Caco-2 (cell line): ENCODE data around the gene SLC10A1. TPM values are rescaled to one million over a fixed set of nuclear protein-coding genes. Genes with fewer than 3 reads are reported as not detected.

ENCODE experiments used
- BruUV-seq: library from RNA; stranded (reverse); fragments of 400-500 nt; replicated peaks from 2 replicates; lab custom pipeline; 2021; lab: Mats Ljungman, UMichigan
- CTCF ChIA-PET: fragments of 300-600 bp; sonication (Branson Sonifier 250); formaldehyde crosslinking; loops from one replicate; lab custom pipeline; 2022; ENCODE audit warnings: antibody characterized with exemption; lab: Charles Lee
- POLR2A ChIA-PET: fragments of 300-600 bp; sonication (Branson Sonifier 250); formaldehyde crosslinking; loops from one replicate; lab custom pipeline; 2022; ENCODE audit warnings: antibody characterized with exemption; lab: Charles Lee
- DNase-seq, 2 experiments: peaks; one replicate each; pipeline versions ENCODE4 v3.0.0 to v3.0.0-alpha.2; 2020 to 2022
- H3K27me3 ChIP-seq: replicated peaks from 2 replicates; pipeline ENCODE4 v1.6.0; 2011; ENCODE audit warnings: low read length; ENCODE audit not compliant: control insufficient read depth, insufficient read depth
- H3K36me3 ChIP-seq: 2 replicates; pipeline ENCODE4 v1.5.1; 2011; ENCODE audit warnings: low read length; ENCODE audit not compliant: control insufficient read depth, insufficient read depth
- H3K4me1 ChIP-seq: fragments of 250-450 bp; sonication (Bioruptor Pico); 2 replicates; pipeline ENCODE4 v1.5.1; 2020; ENCODE audit warnings: mild to moderate bottlenecking
- H3K4me3 ChIP-seq: 2 replicates; pipeline ENCODE4 v1.5.1; 2011; ENCODE audit warnings: low read depth, mild to moderate bottlenecking, control low read depth, low read length
- H3K9me3 ChIP-seq: fragments of 250-450 bp; sonication (Bioruptor Pico); 2 replicates; pipeline ENCODE4 v1.5.1; 2020; ENCODE audit warnings: mild to moderate bottlenecking, moderate library complexity
- H3K27ac Mint-ChIP-seq: one replicate; pipeline ENCODE4 v1.8.0; 2022; ENCODE audit warnings: mixed read lengths; ENCODE audit not compliant: unreplicated experiment
- H3K27me3 Mint-ChIP-seq: one replicate; pipeline ENCODE4 v1.8.0; 2022; ENCODE audit warnings: mixed read lengths; ENCODE audit not compliant: insufficient read depth, unreplicated experiment
- H3K36me3 Mint-ChIP-seq: one replicate; pipeline ENCODE4 v1.8.0; 2022; ENCODE audit warnings: mild to moderate bottlenecking, mixed read lengths; ENCODE audit not compliant: insufficient read depth, unreplicated experiment
- H3K4me1 Mint-ChIP-seq: one replicate; pipeline ENCODE4 v1.8.0; 2022; ENCODE audit warnings: low read depth, mixed read lengths; ENCODE audit not compliant: unreplicated experiment
- H3K4me3 Mint-ChIP-seq: one replicate; pipeline ENCODE4 v1.8.0; 2022; ENCODE audit warnings: mild to moderate bottlenecking, moderate library complexity, mixed read lengths; ENCODE audit not compliant: unreplicated experiment
- H3K9me3 Mint-ChIP-seq: one replicate; pipeline ENCODE4 v1.8.0; 2022; ENCODE audit warnings: mixed read lengths; ENCODE audit not compliant: unreplicated experiment
- CTCF ChIP-seq, 2 experiments: fragments of 200-600 bp in 1 of 2; IDR thresholded peaks; 1 replicate in 1 of 2; 2 replicates in 1 of 2; pipeline versions ENCODE4 v1.5.1 to v1.8.0; 2011 to 2022; ENCODE audit warnings: antibody characterized with exemption in 1 of 2, control low read depth in 1 of 2, inconsistent platforms in 1 of 2, low read depth in 1 of 2, low read length in 1 of 2, mild to moderate bottlenecking in 1 of 2, moderate library complexity in 1 of 2; ENCODE audit not compliant: insufficient read depth in 1 of 2, severe bottlenecking in 1 of 2, unreplicated experiment in 1 of 2
- intact Hi-C: fragments of 100-400 bp; cut with micrococcal nuclease; formaldehyde crosslinking; loops from one replicate; pipeline ENCODE4 v1.10.0; 2022; ENCODE audit not compliant: unreplicated experiment
- total RNA-seq: library from RNA; stranded (reverse); gene quantifications from 2 replicates; pipeline ENCODE4 v1.2.3, GENCODE V29; 2022

Gene SLC10A1
- total RNA-seq, 1 experiment from 2014 or later: 3.8 TPM

- Histone ChIP-seq H3K4me3 (no peak overlapping the region), H3K27me3 (no peaks in the 10 kb centered on the region), H3K9me3 (no peaks in the 10 kb centered on the region), H3K36me3 (no peaks in the 10 kb centered on the region), H3K4me1 (peaks cover 39% of the 10 kb centered on the region)
- no peak overlapping the region for H3K4me3 Mint-ChIP-seq
- H3K36me3 Mint-ChIP-seq: no peaks in the 10 kb centered on the region
- POLR2A ChIA-PET: interaction anchor here (3.4 kb wide), 1 partner anchor 13 kb away, joined by 14 read pairs; the partner anchor contains the start of gene SRSF5
- DNase-seq: no peak
- H3K4me1 Mint-ChIP-seq: peaks cover 30% of the 10 kb centered on the region
- intact Hi-C loops: no loop called here
- no peak for TF ChIP-seq CTCF (IDR thresholded peaks at IDR 0.05; ENCODE audit: insufficient read depth in 1 of 2, low read depth in 1 of 2, low read length in 1 of 2, severe bottlenecking in 1 of 2, unreplicated experiment in 1 of 2)
- CTCF ChIA-PET: no interaction called here
- H3K27ac Mint-ChIP-seq: no peak overlapping the region
- no peaks in the 10 kb centered on the region for H3K27me3 Mint-ChIP-seq
- BruUV-seq: no TSS peak
- H3K9me3 Mint-ChIP-seq: no peaks in the 10 kb centered on the region
These were observed 42.6 kb downstream of the SLC10A1 start for GRCh38 chr14:69754487-69754886.

- peaks cover 31% of the 10 kb centered on the region for H3K4me1 Mint-ChIP-seq
- no peaks in the 10 kb centered on the region for H3K36me3 ChIP-seq
- ChIA-PET POLR2A (interaction anchor here (3.4 kb wide), 1 partner anchor 13 kb away, joined by 14 read pairs; the partner anchor contains the start of gene SRSF5), CTCF (no interaction called here)
- H3K27me3 ChIP-seq: no peaks in the 10 kb centered on the region
- H3K4me3 ChIP-seq: no peak overlapping the region
- no peak for TF ChIP-seq CTCF (IDR thresholded peaks at IDR 0.05; ENCODE audit: insufficient read depth in 1 of 2, low read depth in 1 of 2, low read length in 1 of 2, severe bottlenecking in 1 of 2, unreplicated experiment in 1 of 2)
- no peak for DNase-seq
- H3K27ac Mint-ChIP-seq: peak overlapping the region; percentile 4
- H3K9me3 Mint-ChIP-seq: no peaks in the 10 kb centered on the region
- H3K36me3 Mint-ChIP-seq: no peaks in the 10 kb centered on the region
- intact Hi-C loops: no loop called here
- H3K4me1 ChIP-seq: peaks cover 45% of the 10 kb centered on the region
- no peaks in the 10 kb centered on the region for H3K27me3 Mint-ChIP-seq
- H3K9me3 ChIP-seq: no peaks in the 10 kb centered on the region
- no TSS peak for BruUV-seq
- no peak overlapping the region for H3K4me3 Mint-ChIP-seq
These were observed 43.2 kb downstream of the SLC10A1 start for GRCh38 chr14:69753860-69754259.

GRCh38 chr14:69752773-69753172, 44.3 kb downstream of the SLC10A1 start:
- TF ChIP-seq CTCF (IDR thresholded peaks at IDR 0.05; ENCODE audit: insufficient read depth in 1 of 2, low read depth in 1 of 2, low read length in 1 of 2, severe bottlenecking in 1 of 2, unreplicated experiment in 1 of 2): no peak
- no peaks in the 10 kb centered on the region for H3K36me3 ChIP-seq
- Mint-ChIP-seq H3K36me3 (no peaks in the 10 kb centered on the region), H3K27me3 (no peaks in the 10 kb centered on the region), H3K9me3 (no peaks in the 10 kb centered on the region), H3K4me3 (no peak overlapping the region), H3K4me1 (peaks cover 28% of the 10 kb centered on the region), H3K27ac (no peak overlapping the region)
- no peak for DNase-seq
- peaks cover 45% of the 10 kb centered on the region for H3K4me1 ChIP-seq
- ChIA-PET POLR2A (interaction anchor here (1.4 kb wide), 1 partner anchor 14 kb away, joined by 4 read pairs; the partner anchor contains the start of gene SRSF5), CTCF (interaction anchor here (0.6 kb wide), 1 partner anchor 27 kb away, joined by 3 read pairs; no protein-coding TSS in a partner anchor)
- BruUV-seq: no TSS peak
- no peak overlapping the region for H3K4me3 ChIP-seq
- intact Hi-C loops: no loop called here
- H3K9me3 ChIP-seq: no peaks in the 10 kb centered on the region
- no peaks in the 10 kb centered on the region for H3K27me3 ChIP-seq
